Measurements from ENCODE around the gene USP31. TPM values are rescaled to one million over a fixed set of nuclear protein-coding genes. Genes with fewer than 3 reads are reported as not detected.

Gene USP31
- polyA plus RNA-seq, 12 donors: 3.0 to 8.9 (median 6.6) TPM; not detected in 1

DNA sequence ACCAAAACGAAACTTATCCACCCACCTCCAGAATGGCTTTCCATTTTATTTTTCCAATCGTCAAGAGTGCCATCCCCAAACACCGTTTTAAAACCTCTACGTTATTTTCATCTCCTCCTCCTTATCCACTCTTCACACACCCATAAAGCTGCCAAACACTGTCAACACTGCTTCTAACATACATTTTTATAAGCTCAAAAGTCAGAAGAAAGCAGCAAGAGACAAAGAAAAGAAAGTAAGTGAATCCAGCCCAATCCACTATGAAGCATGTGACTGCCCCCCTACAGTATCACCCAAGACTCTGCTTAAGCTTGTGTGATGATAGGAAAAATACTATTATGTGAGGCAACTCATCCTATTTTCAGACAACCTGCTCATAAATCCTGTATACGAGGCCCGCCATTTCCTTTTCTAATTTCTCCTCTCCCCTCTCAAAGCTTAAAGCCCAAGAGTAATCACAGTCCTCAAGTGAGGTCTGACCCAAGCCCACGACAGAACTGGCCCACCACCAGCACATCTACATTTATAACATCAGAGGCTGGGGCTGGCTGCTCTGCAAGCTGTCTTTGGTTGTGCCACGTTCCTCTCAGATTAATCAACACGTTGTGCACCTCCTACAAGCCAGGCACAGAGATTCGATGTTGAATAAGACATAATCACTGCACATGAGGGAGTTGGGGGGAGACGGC is 16.3 kb downstream of the USP31 start:
- peak; percentile 24 for DNase-seq

DNA sequence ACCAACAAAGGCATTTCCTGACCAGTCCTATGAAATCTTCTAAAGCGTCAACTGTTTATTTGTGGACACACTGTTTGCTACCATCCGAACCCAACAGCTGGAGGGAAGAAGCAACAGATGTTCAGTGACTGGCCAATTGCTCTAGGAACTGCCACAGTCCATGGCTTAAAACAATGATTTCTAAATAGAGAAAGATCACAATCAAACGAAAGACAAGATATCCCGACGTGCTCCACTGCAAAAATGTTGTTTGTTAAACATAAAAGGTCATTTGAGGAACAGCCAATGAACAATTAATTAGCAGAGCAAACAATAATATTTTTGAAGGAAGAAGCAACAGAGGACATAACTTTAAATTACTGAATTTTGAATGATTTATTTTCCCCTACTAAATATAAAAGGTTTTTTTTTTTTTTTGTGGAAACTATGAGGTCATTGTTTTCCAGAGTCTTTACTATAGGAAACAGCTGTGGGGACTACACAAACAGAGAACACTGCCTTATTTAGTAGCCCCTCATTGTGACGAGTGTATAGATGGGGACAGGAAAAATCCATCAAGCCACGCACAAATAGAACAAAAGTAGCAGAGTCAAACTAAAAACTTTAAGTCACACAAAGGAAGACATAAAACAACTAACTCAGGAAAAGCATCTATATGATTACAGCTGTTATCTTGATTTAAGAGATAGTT is 17.2 kb downstream of the USP31 start:
- peak; percentile 63 for DNase-seq

DNA sequence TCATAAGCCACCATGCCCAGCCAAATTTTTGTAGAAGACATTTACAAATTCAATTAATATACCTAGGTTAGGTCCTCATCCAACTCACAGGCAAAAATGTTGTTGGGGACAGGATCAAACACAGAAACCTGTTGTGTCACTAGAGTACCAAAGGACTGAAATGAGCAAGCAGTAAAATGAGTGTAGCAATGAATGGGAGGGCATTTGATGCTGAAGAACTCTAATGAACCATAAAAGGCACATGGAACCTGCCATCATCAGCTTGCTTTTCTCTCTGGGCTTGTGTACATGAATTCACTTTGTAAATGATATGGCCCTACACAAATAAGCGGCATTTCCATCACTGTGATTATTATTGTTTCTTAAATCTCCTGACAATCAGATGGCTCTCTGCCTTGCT is 17.8 kb downstream of the USP31 start:
- no peak for DNase-seq

DNA sequence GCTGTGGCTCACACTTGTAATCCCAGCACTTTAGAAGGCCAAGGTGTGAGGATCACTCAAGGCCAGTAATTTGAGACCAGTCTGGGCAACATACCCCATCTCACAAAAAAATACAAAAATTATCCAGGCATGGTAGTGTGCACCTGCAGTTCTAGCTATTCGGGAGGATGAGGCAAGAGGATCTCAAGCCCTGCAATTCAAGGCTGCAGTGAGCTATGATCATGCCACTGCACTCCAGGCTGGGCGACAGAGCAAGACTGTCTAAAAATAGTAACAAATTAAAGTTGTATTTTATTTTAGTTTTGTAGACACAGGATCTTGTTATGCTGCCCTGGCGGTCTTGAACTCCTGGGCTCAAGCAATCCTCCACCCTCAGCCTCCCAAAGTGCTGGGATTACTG is 18.2 kb downstream of the USP31 start:
- no peak for DNase-seq

DNA sequence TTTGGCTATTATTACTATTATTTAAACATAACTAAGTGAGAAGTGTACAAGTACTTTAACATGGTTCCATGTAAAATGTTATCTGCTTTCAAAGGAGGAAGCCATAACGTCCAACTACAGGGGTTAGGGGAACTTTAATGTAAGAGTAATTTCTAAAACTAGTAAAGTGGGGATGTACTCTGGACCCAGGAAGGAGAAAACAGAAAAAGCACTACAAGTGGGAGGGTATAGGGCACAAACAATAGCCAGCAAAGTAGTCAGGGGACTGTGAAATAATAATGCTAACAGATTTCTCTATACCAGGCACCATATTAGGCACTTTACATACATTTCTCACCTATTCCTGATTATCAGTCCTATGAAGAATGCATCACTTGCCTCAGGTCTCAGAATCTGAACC is 19.6 kb downstream of the USP31 start:
- DNase-seq: no peak

DNA sequence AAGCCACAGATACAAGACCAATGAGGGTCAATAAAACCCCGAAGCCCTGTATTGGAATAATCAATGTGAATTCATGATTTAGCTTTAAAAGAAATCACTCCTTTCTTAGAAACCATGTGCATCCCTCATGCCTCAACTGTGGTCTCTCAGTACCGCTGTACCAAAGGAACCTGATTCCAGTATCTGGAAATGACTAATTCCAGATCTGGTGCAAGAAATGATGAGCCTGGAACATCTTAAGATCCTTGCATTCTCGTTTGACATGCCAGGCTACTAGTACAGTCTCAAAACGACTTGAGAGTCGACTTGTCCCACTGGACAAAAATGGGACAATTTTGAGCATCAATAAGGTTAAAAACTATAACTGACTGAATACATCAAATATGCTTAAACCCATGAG is 21.2 kb downstream of the USP31 start:
- no peak for DNase-seq

DNA sequence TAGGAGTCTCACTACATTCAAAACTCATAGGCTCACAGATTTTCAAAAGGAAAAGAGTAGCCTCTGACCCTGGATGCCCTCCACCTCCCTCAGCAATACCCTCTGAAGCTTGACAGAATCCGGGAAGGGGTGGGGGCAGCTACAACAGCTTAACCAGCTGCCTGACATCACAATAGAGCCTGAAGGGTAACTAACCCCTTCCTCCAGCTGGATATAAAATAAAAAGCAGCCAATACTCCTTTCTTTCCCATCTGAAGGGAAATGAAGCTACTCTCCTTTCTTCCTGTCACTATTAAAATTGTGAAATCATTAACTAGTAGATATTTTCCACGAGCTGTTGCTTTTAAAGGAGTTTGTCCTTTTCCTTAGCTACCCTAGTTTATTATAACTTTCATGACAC is 24.0 kb downstream of the USP31 start:
- DNase-seq: no peak

DNA sequence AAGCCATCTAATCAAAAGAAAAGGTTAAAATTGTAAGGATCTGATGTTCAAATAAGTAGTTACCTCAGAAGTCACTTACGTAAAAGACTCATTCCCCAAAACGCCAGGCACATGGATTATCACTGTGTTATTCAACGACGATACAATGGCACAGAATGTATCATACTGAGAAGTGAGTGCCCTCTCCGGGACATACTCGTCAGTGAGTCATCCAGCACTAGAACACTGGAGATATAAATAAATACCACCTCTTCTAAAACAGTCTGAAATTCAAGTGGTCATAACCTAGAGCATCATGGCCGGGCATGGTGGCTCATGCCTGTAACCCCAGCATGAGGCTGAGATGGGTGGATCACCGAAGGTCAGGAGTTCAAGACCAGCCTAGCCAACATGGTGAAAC is 24.9 kb downstream of the USP31 start:
- no peak for DNase-seq

DNA sequence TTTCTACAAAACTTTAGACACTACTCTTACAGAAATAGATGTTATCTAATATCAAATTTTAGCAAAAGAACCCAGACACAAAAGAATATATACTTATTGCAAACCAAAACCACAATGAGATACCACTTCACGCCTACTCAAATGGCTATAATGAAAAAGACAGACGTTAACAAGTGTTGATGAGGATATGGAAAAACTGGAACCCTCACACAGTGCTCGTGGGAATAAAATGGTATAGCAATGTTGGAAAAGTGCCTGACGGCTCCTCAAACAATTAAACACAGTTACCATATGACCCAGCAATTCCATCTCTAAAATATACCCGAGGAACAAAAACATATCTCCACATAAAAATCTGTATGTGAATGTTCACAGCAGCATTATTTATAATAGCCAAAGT is 27.1 kb downstream of the USP31 start:
- no peak for DNase-seq

DNA sequence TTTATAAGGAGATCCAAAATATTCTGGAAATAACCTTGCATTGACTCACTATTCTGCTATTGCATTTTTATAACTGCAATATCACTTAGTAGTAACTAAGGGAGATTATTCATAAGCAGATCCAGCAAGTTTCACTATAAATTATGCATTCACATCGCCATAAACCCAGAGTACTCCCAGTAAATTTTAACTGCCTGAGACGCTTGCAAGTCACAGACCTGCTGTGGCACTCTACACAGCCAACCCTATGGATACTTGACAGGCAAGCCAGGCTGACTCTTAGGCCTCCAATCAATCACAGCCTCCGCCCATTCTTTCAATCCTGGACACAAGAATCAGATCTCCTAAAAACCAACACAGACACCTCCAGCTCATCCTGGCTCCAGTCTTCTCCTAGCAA is 28.2 kb downstream of the USP31 start:
- peak; percentile 15 for DNase-seq

DNA sequence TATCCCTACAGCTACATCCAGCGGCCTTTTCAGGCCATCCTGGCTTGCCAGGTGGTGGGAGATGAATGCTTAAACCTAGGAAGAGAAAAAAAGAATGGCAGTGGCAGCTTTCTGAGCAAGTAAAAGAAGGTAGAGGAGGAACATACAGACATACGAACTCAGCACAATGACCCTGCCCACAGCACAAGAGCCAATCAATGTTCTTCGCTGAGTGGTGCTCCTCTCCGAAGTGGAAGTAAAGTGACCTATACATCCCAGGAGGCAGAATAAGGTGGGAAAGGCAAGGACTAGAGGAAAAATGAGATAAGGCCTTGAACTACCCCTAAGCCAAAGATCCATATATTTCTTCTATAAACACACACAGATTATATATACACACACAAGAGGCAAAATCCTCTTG is 28.7 kb downstream of the USP31 start:
- no peak for DNase-seq

DNA sequence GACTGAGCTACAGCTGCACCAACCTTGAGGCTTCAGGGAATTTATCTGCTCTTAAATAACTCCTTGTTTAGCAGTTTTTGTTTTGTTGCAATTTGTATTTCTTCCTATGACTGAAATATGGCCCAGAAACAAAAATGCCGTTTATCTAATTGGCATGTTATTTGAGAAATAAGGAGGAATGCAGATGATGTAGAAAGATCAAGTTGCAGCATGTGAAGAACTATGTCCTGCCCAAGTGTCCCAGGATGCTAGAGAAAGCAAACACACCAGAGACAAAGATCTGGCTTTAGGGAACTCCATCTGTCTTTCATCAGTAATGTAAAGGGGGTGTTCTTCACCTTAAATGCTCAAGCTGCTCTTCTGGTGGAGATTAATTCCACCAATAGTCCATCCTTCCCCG is 29.7 kb downstream of the USP31 start:
- no peak for DNase-seq

DNA sequence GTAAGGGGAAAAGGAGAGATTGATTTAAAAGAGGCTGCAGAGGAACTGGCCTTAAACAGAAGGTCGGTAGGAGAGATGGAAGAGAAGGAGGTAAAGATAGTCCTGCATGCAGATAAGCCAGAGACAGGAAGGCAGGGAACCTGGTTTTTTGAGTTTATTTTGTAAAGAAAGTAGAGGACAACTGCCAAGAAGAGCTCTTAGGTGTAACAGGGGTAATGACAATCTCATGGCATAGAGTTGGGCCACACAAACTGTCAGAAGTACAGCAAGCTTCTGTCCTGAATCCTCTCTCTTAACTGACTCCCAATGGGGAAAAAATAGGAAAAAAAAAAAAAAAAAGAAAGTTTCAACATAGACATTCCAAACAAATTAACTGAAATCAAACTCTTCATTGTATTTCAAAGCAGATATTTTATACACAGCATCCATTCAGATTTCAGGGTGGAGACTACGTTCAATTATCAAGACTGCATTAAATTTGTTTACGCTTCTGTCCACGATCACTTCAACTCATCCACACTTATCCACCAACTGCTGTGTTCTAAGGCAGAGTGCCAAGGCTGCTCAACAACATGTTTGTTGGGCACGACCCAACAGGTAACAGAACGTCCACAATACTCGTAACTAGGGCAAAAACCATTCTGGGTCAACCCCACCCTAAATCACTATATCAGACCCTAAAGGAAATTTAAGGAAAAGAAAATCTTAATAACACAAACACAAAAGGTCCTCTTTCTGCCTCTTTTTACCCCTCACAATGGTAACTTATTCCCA is 34.9 kb downstream of the USP31 start:
- no peak for DNase-seq

DNA sequence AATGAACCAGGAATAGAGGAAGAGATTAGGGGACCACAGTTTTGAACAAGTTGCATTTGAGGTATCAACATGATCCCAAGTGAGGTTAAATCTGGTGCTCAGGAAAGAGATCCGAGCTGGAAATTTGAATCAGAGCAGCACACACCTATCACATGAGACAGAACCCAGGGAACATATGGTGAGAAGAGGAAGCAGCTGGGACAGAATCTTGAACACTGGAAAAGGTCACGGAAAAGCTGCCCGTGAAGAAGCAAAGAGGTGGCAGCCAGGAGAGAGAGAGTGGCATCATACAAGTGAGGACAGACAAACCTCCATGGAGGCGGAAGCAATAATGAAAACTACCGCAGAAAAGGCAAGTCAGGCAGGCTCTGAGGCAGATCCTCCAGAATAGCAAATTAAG is 36.1 kb downstream of the USP31 start:
- DNase-seq: no peak

DNA sequence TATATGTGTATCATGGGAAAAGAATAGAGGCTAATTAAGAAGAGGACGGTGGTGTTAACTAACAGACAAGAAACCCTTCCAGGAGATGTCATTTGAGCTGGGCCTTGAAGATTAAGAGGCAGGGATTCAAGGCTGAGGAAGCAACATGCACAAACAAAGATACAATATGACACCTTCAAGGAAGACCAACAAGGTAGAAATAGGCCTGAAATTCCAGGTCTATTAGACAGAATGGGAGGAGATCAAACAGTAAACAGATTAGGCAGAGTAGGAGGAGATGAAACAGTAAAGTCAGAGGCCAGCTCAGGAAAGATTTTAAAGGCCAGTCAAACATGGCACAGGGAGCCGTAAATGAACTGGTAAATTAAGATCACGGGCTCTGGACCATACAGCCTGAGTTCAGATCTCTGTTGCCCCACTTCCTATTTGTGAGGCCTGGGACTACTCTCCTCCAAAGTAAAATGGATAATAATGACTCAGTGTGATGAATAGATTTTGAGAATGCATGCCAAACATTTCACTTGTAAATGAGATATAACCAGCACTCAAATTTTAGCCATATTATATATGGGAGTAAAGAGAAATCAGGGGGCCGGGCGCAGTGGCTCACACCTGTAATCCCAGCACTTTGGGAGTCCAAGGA is 38.9 kb downstream of the USP31 start:
- no peak for DNase-seq

DNA sequence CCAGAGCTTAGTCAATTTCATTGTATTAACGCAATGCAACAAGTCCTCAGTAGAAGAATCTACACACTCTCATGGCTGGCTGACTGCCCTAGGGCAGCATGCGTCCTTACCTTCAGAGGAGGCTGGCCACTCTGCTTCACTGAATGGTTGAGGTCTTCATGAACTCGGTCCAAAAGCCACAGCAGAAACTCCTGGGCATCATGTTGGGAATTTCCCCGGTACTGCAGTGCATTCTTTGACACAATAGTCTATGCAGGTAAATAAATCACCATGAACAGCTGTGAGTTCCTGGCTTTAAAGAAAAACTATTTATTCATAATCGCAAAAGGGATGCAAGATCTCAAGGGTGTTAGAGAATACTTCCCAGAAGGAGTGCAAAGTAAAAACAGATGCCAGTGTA is 41.3 kb downstream of the USP31 start:
- DNase-seq: no peak

DNA sequence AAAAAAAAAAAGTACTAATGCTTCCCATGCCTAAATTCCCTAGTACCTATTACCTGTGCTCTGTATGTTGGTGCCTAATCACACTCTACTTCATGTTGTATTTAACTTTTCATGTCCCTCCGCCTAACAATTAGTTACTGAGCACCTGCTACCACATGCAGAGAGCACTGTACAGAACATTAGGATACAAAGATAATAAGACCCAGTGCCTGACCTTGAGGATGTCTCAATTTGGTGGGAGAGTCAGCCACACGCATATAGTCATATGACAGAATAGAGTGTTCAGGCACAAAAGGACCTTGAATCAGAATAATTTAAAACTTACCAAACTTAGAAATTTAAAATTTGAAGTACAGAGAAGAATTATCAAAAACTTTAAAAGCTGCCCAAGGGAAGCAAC is 42.1 kb downstream of the USP31 start:
- no peak for DNase-seq

DNA sequence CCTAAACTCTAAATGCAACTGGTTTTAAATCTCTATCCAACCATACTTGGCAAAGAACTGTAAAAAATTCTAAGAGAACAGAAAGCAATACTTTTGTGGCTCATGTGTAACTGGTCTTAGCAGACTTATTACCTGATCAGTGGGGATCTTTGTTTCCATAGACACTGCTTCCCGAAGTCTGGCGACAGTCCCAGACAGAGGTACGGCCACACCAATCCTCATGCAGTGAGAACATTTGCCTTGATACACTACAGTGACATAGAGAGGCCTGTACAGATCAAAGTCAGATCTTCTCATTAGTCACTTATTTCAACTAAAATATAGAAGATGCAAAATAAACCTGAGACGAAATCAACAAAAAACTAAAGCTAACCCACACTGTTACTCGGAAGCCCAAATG is 43.9 kb downstream of the USP31 start:
- no peak for DNase-seq

DNA sequence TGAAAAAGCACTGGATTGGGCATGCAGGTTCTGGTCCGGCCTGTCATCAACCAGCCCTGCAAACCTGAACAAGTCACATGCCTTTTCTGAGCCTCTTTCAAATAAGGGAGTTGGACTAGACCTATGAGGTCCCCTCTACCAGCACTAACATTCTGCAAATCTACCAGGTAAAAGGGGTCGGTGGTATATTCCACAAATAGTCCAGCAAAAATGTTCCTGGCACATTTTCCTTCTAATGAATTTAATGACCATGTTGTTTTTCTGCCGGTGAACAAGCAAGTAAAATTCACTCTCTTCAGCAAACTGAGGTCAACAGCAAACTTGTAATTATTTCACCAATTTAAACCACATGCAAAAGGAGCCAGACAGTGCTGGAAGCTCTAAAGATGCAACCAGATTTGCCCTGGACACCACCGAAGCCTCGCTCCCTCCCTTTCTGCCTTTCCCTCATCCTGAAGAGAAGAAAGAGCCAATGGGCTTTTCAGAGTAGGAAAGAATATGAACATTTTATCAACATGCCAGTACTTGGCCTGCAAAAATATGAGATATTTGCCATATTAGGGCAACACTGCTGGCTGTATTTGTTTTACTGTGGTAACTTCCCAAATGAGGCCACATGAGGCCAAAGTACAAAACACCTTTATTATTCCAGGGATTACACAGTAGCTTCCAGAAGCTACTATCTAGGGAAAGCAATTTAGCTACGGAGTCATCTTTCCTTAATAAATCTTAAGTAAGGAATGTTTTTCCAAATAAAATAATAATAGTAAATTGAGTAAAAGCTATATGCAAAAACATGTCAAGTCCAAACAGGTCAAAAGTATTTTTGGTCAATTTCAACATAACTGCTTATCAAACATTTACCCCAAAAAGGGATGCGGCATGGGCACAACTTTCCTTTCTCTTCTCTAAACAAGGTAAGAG is 45.0 kb downstream of the USP31 start:
- no peak for DNase-seq

DNA sequence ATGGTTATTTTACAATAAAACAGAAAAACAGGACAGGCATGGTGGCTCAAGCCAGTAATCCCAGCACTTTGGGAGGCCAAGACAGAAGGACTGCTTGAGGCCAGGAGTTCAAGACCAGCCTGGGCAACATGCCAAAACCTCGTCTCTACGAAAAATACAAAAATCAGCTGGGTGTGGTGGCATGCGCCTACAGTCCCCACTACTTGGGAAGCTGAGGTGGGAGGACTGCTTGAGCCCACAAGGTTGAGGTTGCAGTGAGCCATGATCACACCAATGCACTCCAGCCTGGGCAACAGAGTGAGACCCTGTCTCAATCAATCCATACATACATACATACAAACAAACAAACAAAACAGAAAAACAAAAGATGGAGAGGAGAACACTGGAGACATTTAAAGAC is 45.6 kb downstream of the USP31 start:
- no peak for DNase-seq

DNA sequence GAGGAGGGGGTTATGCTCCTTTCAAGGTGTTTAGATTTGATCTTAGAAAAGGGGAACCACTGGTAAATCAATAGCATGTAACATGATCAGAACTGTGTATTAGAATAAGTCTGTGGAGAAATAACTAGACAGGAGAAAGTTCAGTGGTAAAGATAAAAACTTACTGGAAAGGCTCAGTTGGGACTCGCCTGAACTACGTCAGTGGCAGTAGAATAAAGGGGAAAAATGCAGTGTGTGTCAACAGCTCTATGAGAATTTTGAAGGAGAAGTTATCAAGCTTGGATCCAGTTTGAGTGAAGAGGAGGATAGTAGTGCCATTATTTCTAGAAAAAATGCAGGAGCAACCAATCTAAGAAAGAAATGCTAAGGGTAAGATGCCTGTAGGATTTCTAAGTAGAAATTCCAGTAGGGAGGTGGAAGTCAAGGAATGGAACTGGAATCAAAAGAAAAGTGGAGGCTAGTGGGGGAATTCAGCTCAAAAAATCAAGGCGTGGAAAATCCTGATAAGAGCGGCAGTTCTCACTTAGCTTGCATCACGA is 48.2 kb downstream of the USP31 start:
- DNase-seq: no peak
